Erythroblast (primary cell): Measurements from ENCODE around the gene NT5DC1.

Source experiments
- GATA1 ChIP-seq: IDR thresholded peaks from 2 replicates; pipeline ENCODE4 v1.6.1; 2011; ENCODE audit warnings: low read depth, mild to moderate bottlenecking, control low read depth, low read length, moderate library complexity
- POLR2A ChIP-seq: IDR thresholded peaks from 2 replicates; pipeline ENCODE4 v1.6.1; 2011; ENCODE audit warnings: mild to moderate bottlenecking, low read length

- TF ChIP-seq POLR2A = no peak
- TF ChIP-seq GATA1 = no peak
These were observed 12.7 kb downstream of the NT5DC1 start for GRCh38 chr6:116113386-116113785.
